HepG2 (cell line): ENCODE results near the gene EPHA2. TPM values are rescaled to one million over a fixed set of nuclear protein-coding genes. Genes with fewer than 3 reads are reported as not detected.

ENCODE experiments used
- CHD2 ChIP-seq: IDR thresholded peaks from 2 replicates; pipeline ENCODE4 v1.6.1; 2011; ENCODE audit warnings: low read depth, low read length, improper control_type of control experiment
- CREB1 ChIP-seq, 2 experiments: fragments of 450-650 bp in 1 of 2; IDR thresholded peaks; 2 replicates each; pipeline ENCODE4 v1.6.1; 2016 to 2017; ENCODE audit warnings: control low read depth in 1 of 2, mild to moderate bottlenecking in 1 of 2, missing compliant biosample characterization in 1 of 2, missing genetic modification characterization in 1 of 2
- CREB3 ChIP-seq: sonication (generic); formaldehyde crosslinking; IDR thresholded peaks from 2 replicates; pipeline ENCODE4 v1.5.0; 2020; ENCODE audit warnings: missing genetic modification reagents
- E2F5 ChIP-seq: sonication (generic); formaldehyde crosslinking; conservative IDR thresholded peaks from 2 replicates; pipeline ENCODE4 v1.4.0; 2020; ENCODE audit warnings: missing genetic modification reagents
- FOXM1 ChIP-seq: sonication (generic); formaldehyde crosslinking; IDR thresholded peaks from 2 replicates; pipeline ENCODE4 v1.5.0; 2020; ENCODE audit warnings: missing genetic modification reagents
- HDAC2 ChIP-seq: sonication (generic); formaldehyde crosslinking; IDR thresholded peaks from 2 replicates; pipeline ENCODE4 v1.4.0; 2020; ENCODE audit warnings: missing genetic modification reagents
- HOXA3 ChIP-seq: sonication (generic); formaldehyde crosslinking; IDR thresholded peaks from 2 replicates; pipeline ENCODE4 v1.5.0; 2020; ENCODE audit warnings: missing genetic modification reagents
- NFKBIZ ChIP-seq: IDR thresholded peaks from 2 replicates; pipeline ENCODE4 v1.6.1; 2018; ENCODE audit warnings: missing genetic modification reagents, missing compliant biosample characterization
- PHF8 ChIP-seq: sonication (generic); formaldehyde crosslinking; IDR thresholded peaks from 2 replicates; pipeline ENCODE4 v1.5.0; 2020; ENCODE audit warnings: missing genetic modification reagents
- PTBP1 ChIP-seq: fragments of 200-400 bp; formaldehyde crosslinking; IDR thresholded peaks from 2 replicates; pipeline ENCODE4 v1.6.1; 2018; ENCODE audit warnings: low read length, low read depth; ENCODE audit not compliant: poor library complexity, severe bottlenecking
- RNF2 ChIP-seq: fragments of 450-650 bp; conservative IDR thresholded peaks from 2 replicates; pipeline ENCODE4 v1.6.1; 2016; ENCODE audit warnings: low read depth
- ZBTB42 ChIP-seq: sonication (generic); formaldehyde crosslinking; IDR thresholded peaks from 2 replicates; pipeline ENCODE4 v1.5.0; 2020; ENCODE audit warnings: mild to moderate bottlenecking, missing genetic modification reagents
- ZMYM4 ChIP-seq: sonication (generic); formaldehyde crosslinking; IDR thresholded peaks from 2 replicates; pipeline ENCODE4 v1.8.1; 2023; ENCODE audit warnings: mild to moderate bottlenecking, missing genetic modification reagents
- ZNF329 ChIP-seq: sonication (generic); formaldehyde crosslinking; IDR thresholded peaks from 2 replicates; pipeline ENCODE4 v1.9.0; 2021; ENCODE audit warnings: low read depth, mild to moderate bottlenecking, missing genetic modification reagents
- ZNF530 ChIP-seq: sonication (generic); formaldehyde crosslinking; IDR thresholded peaks from 2 replicates; pipeline ENCODE4 v1.5.0; 2020; ENCODE audit warnings: low read depth, mild to moderate bottlenecking, missing genetic modification reagents
- ZNF558 ChIP-seq: sonication (generic); formaldehyde crosslinking; IDR thresholded peaks from 2 replicates; pipeline ENCODE4 v1.9.0; 2022; ENCODE audit warnings: mild to moderate bottlenecking, missing genetic modification reagents, borderline replicate concordance
- ZNF761 ChIP-seq: sonication (generic); formaldehyde crosslinking; conservative IDR thresholded peaks from 2 replicates; pipeline ENCODE4 v1.4.0; 2020; ENCODE audit warnings: mild to moderate bottlenecking, missing genetic modification reagents
- polyA plus RNA-seq, 8 experiments: library from polyadenylated mRNA; depleted of rRNA in 3 of 8; stranded (reverse) in 7 of 8; unstranded in 1 of 8; fragments of >200 nt; fragmentation: Illumina TruSeq in 4 of 8; extraction: Trizol in 4 of 8; gene quantifications; 2 replicates each; pipeline versions ENCODE4 v1.2.1 to v1.2.3, GENCODE V29; 2011 to 2016; ENCODE audit warnings: low read depth in 4 of 8, missing spikeins in 1 of 8, mixed read lengths in 1 of 8; ENCODE audit not compliant: insufficient read depth in 1 of 8
- total RNA-seq, 5 experiments: library from RNA; depleted of rRNA; stranded (reverse); fragments of >200 nt; fragmentation: Illumina TruSeq; extraction: Trizol; gene quantifications; 2 replicates each; pipeline ENCODE4 v1.2.3, GENCODE V29; 2016; ENCODE audit warnings: low read depth in 1 of 5
- TF ChIP-seq, protein P1 (sequence below): sonication (generic); formaldehyde crosslinking; IDR thresholded peaks from 2 replicates; pipeline ENCODE4 v1.4.0; 2020; ENCODE audit warnings: mild to moderate bottlenecking, missing genetic modification reagents
- TF ChIP-seq, protein P2 (sequence below): sonication (generic); formaldehyde crosslinking; IDR thresholded peaks from 2 replicates; pipeline ENCODE4 v1.4.0; 2020; ENCODE audit warnings: mild to moderate bottlenecking, missing genetic modification reagents
- TF ChIP-seq, protein P3 (sequence below): sonication (generic); formaldehyde crosslinking; IDR thresholded peaks from 2 replicates; pipeline ENCODE4 v1.5.1; 2020; ENCODE audit warnings: missing genetic modification reagents, mild to moderate bottlenecking, borderline replicate concordance

EPHA2 gene
- total and polyA plus RNA-seq, 2 of the 13 experiments (the other 11 are each of a cell fraction or from before 2014, with no cell fraction given): 33.6 to 53.6 TPM

DNA sequence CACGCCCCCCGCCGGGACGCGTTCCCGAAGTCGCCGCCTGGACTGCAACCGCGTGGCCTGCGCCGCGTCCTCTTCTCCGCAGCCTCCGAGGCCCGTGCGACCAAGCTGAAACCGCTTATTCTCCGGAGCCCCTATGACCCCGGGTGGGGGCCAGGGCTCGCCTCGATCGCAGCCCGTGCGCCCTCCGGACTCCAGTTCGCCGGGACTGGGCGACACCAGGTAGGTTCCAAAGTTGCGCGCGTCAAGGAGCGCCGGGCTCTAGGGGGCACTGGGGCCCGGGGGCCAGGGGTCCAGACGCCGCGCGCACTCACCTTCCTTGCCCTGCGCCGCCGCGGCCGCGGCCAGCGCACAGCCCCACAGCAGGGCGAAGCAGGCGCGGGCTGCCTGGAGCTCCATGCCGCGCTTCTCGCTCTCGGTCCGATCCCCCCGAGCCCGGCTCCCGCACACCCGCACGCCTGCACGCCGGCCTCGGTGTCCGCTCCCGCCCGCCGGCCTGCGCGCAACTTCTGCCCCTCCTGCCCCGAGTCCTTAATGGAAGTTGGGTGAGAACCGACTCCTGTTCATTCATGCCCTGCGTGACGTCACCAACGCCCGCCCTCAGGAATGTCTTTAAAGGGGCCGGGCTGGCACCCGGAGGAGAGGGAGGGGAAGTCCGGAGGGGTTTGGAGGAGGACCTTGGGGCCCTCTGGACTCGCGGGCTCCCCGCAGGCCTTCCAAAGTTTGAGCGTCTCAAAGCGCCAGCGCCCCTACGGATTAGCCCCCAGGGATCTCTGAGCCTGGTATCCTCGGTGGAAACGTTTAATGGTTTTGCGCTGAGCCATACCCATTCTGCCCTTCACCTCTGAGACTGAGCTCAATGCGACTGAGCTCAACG is at the start of gene EPHA2 (continued):
- TF ChIP-seq, protein P1, sequence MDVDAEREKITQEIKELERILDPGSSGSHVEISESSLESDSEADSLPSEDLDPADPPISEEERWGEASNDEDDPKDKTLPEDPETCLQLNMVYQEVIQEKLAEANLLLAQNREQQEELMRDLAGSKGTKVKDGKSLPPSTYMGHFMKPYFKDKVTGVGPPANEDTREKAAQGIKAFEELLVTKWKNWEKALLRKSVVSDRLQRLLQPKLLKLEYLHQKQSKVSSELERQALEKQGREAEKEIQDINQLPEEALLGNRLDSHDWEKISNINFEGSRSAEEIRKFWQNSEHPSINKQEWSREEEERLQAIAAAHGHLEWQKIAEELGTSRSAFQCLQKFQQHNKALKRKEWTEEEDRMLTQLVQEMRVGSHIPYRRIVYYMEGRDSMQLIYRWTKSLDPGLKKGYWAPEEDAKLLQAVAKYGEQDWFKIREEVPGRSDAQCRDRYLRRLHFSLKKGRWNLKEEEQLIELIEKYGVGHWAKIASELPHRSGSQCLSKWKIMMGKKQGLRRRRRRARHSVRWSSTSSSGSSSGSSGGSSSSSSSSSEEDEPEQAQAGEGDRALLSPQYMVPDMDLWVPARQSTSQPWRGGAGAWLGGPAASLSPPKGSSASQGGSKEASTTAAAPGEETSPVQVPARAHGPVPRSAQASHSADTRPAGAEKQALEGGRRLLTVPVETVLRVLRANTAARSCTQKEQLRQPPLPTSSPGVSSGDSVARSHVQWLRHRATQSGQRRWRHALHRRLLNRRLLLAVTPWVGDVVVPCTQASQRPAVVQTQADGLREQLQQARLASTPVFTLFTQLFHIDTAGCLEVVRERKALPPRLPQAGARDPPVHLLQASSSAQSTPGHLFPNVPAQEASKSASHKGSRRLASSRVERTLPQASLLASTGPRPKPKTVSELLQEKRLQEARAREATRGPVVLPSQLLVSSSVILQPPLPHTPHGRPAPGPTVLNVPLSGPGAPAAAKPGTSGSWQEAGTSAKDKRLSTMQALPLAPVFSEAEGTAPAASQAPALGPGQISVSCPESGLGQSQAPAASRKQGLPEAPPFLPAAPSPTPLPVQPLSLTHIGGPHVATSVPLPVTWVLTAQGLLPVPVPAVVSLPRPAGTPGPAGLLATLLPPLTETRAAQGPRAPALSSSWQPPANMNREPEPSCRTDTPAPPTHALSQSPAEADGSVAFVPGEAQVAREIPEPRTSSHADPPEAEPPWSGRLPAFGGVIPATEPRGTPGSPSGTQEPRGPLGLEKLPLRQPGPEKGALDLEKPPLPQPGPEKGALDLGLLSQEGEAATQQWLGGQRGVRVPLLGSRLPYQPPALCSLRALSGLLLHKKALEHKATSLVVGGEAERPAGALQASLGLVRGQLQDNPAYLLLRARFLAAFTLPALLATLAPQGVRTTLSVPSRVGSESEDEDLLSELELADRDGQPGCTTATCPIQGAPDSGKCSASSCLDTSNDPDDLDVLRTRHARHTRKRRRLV: no peak
- TF ChIP-seq, protein P2, sequence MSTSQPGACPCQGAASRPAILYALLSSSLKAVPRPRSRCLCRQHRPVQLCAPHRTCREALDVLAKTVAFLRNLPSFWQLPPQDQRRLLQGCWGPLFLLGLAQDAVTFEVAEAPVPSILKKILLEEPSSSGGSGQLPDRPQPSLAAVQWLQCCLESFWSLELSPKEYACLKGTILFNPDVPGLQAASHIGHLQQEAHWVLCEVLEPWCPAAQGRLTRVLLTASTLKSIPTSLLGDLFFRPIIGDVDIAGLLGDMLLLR: no peak
- TF ChIP-seq, protein P3, sequence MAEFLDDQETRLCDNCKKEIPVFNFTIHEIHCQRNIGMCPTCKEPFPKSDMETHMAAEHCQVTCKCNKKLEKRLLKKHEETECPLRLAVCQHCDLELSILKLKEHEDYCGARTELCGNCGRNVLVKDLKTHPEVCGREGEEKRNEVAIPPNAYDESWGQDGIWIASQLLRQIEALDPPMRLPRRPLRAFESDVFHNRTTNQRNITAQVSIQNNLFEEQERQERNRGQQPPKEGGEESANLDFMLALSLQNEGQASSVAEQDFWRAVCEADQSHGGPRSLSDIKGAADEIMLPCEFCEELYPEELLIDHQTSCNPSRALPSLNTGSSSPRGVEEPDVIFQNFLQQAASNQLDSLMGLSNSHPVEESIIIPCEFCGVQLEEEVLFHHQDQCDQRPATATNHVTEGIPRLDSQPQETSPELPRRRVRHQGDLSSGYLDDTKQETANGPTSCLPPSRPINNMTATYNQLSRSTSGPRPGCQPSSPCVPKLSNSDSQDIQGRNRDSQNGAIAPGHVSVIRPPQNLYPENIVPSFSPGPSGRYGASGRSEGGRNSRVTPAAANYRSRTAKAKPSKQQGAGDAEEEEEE (CRISPR knock-in tag): no peak
- TF ChIP-seq RNF2: no peak
- 0 out of 2 replicates have a peak, but pooled peaks have one; percentile 58 for TF ChIP-seq NFKBIZ (CRISPR knock-in tag)
- TF ChIP-seq ZBTB42 (CRISPR knock-in tag): no peak
- TF ChIP-seq HOXA3: peak; percentile 85
- TF ChIP-seq PHF8 (CRISPR knock-in tag): peak; percentile 42; the same call in 1 of the 2 replicates
- peak; percentile 99 for TF ChIP-seq CREB1 (IDR thresholded peaks at IDR 0.05)
- TF ChIP-seq CREB1 (CRISPR knock-in tag; IDR thresholded peaks at IDR 0.05): peak; percentile 97
- TF ChIP-seq HDAC2 (CRISPR knock-in tag): no peak
- TF ChIP-seq ZNF558: no peak
- no peak for TF ChIP-seq ZNF530 (CRISPR knock-in tag)
- peak; percentile 61; the same call in 1 of the 2 replicates for TF ChIP-seq CREB3 (CRISPR knock-in tag)
- no peak for TF ChIP-seq CHD2
- no peak for TF ChIP-seq E2F5 (CRISPR knock-in tag)
- TF ChIP-seq PTBP1: no peak
- TF ChIP-seq FOXM1 (CRISPR knock-in tag): no peak
- 0 out of 2 replicates have a peak, but pooled peaks have one; percentile 81 for TF ChIP-seq ZNF329
- TF ChIP-seq ZNF761 (CRISPR knock-in tag): no peak; the same call in 1 of the 2 replicates
- TF ChIP-seq ZMYM4: peak; percentile 75
